Endometrial microvascular endothelial cells (primary cell): ENCODE data around the gene SP6. TPM values are rescaled to one million over a fixed set of nuclear protein-coding genes. Genes with fewer than 3 reads are reported as not detected.

Experiments
- in situ Hi-C: cut with HindIII; loops from 2 replicates; pipeline ENCODE4 v1.10.0; 2017; ENCODE audit warnings: low sequenced_read_pairs, low pct_unique_long_range_greater_than_20kb; ENCODE audit errors: inconsistent ontology term
- total RNA-seq: library from RNA; depleted of rRNA; stranded (reverse); fragments of >200 nt; gene quantifications from one replicate; pipeline ENCODE4 v1.2.3, GENCODE V29; 2015; ENCODE audit errors: inconsistent ontology term

Gene SP6
- total RNA-seq, 1 donor from 2014 or later = 0.56 TPM

DNA sequence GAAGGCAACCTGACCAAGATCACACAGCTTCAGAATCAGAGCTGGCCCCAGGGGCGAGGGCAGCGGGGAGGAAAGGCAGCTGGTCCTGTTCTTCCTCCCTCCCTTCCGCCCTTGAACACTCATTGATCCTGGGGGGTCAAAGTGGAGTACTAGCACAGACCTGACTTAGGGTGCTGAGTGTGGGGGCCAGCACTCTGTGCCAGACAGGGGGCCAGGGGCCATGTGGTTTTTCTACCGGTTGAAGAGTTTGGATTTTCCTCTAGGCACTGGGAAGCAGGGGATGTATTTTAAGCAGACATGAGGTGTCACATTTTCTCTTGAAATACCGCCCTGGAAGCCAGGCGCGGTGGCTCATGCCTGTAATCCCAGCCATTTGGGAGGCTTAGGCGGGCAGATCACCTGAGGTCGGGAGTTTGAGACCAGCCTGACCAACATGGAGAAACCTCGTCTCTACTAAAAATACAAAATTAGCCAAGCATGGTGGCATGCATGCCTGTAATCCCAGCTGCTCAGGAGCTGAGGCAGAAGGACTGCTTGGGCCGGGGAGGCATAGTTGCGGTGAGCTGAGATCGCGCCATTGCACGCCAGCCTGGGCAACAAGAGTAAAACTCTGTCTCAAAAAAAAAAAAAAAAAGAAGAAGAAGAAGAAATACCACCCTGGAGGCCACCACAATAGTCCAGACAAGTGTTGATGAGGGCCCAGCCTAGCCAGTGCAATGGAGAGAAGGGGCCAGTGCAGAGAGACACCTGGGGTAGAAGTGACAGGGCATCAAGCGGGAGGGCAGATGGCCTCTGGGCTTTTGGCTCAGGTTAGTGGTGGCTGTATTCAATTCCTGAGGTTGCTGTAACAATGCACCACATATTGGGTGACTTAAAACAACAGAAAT is 44.7 kb downstream of the SP6 start:
- in situ Hi-C loops = no loop called here

DNA sequence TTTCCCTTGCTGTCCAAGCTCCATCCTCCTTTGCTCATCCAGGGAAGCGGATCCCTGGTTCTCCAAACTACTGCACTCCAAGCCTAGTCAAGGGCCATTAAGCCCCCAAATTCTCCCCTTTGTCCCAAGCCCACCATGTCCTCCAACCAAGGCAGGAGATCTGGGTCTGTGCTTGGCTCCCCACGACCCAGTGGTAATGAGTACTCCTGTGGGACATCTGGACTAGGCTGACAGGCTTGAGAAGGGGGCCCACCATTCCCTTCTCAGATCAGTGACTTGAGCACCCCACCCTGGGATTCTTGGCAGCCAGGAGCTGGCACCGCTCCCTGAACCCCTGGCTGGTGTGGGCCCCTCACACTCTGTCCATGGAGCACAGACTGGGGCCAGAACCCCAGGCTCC is 46.5 kb downstream of the SP6 start:
- in situ Hi-C loops = no loop called here

DNA sequence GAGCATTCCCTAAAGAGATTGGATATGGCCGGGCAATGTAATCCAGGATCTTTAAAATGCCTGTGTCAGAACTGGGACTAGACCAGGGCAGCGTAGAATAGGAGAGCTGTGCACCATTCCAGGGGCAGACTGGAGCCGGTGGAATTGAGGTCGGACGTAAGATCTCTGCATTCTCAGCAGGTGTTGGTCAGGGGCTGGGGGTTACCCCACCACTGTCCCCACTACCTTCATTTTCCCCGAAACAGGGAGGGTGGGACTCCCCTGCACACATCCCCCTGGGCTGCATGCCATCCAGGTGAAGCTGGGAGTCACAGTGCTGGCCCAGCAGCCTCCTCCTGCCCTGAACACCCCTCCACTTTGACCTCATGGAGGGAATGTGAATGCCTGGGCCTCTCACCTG is 47.2 kb downstream of the SP6 start:
- in situ Hi-C loops = no loop called here

DNA sequence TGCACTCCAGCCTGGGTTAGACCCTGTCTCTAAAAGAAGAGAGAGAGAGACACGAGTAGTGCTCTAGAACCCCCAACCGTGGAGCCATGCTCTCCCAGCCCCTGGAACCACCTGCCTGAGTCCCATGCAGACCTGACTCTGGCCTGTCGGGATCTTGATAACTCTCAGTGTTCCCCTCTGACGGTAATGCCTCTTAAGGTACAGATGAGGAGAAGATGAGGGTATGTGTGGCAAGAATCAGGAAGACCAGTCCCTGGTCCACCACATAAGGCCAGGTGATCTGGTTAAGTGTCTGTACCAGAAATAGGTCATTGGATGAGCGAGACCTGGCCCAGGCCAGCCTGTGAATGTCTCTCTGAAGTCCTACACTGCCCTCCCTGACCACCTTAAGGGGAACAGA is 47.8 kb downstream of the SP6 start:
- in situ Hi-C loops = no loop called here

DNA sequence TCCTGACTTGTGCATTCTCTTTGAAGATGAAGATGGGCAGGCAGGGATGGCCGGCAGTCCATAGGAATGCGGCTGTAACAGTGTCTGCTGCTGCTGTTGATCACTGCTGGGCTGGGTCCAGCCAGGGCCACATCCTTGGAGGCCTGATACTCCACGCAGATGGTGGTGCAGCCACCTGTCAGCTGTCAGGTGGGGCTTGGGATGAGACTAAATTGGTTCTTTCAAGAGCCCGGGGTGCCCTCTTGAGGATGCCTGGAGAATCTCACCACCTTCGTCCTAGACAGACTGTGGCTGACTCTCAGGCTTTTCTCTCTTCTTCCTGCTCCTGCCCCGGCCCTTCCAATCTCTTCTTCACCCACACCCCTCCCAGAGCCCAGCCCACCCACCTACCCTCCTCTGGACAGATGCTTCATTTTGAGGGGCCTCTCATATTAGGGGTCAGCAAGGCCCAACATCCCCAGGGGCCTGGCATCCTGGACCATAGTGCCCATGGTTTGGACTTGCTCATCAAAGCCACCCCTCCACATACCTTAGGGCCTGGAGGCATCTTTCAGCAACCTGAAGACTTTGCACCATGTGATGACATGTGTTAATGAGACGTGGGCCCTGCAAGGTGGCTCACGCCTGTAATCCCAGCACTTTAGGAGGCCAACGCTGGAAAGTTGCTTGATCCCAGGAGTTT is 48.5 kb downstream of the SP6 start:
- in situ Hi-C loops = no loop called here

DNA sequence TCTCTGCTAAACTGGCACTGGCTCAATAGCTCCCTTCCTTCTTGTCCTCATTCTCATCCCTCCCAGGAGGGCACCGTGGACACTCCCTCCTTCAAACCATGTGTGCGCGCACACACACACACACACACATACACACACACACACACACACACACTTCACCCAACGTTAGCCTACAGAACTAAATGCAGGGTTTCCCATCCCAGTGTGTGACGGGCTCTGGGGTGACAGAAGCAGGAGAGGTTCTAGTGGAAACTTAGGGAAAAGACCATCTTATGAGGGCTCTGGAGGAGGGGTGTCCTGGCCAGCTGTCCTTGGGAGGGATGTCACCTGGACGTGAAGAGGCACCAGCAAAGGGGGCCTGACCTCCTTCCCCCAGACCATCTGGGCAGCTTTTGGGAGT is 49.1 kb downstream of the SP6 start:
- in situ Hi-C loops = no loop called here

DNA sequence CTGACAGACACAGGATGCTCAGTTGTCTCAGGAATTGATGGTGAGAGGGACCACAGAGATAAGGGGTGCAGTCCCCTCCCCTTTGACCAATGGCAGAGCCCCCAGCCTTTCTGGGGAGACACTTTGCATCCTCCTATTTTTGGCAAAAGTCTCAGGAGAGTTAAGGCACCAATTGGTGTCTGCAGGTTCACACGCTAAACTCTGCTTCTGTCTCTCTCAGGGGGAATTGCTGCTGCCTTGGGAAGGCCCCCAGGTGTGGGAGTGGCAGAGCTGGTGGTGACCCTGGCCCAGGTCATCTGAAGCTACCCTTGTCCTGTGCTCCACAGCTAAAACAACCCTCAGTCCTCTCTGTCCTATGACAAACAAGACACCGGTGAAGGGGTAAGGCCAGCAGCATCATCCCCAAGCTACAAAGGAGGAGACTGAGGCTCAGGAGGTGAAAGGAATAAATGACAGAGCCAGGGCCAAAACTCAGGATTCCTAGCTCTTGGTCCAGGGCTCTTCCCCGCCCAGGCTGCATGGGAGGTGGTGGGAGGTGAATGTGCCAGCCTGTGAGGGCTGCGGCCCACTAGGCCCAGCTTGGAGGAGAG is 49.7 kb downstream of the SP6 start:
- in situ Hi-C loops = no loop called here

DNA sequence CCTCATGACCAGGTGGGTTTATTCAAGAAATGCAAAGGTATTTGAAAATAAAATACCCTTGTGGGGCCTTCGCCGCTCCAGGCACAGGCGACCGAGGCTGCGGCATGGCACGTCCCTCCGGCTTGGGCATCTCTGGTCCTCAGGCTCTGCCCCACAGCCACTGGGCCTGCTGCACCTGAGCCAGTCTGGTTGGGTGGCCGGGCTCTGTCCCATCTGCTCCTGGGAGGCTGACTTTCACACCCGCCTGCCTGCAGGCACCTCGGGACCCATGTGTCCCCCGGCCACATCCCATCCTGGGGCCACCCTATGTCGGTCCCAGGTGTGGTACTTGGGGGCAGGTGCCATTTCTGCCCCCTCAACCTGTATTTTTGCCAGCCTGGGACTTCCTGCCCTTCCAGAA is 50.3 kb downstream of the SP6 start:
- in situ Hi-C loops = no loop called here

DNA sequence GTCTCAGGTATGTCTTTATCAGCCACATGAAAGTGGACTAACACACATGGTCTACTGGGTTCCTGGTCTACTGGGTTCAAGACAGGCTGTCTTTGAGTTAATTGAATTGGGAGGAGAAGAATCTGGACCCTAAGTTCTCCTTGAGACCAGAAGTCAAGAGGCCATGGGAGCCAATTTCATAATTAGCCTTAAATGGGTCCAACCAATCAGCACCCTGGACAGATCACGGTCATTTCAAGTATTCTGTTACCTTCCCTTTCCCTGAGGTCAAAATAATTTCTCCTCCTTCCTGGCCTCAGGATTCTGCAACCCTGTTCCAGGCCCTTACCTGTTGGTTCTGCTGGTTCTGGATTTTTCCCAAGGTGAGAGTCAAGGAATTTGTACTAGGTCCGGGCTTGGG is 53.2 kb downstream of the SP6 start:
- in situ Hi-C loops = no loop called here

Other genes with a start within 250 kb of the SP6 start
- 488 TPM for gene KPNB1, start 201.2 kb downstream of the SP6 start, total RNA-seq
- 39.1 TPM for gene TBKBP1, start 157.0 kb downstream of the SP6 start, total RNA-seq
- gene TBX21, start 117.9 kb downstream of the SP6 start, total RNA-seq = not detected
- 13.6 TPM for gene OSBPL7, start 29.4 kb downstream of the SP6 start, total RNA-seq
- 41.9 TPM for gene MRPL10, start 19.6 kb downstream of the SP6 start, total RNA-seq
- gene LRRC46, start 19.5 kb downstream of the SP6 start, total RNA-seq = not detected
- gene SCRN2, start 9.9 kb downstream of the SP6 start, total RNA-seq = 32.3 TPM
- gene SP2, start 45.1 kb upstream of the SP6 start, total RNA-seq = 1.4 TPM
- gene PNPO, start 90.4 kb upstream of the SP6 start, total RNA-seq = 42.4 TPM
- gene PRR15L, start 106.7 kb upstream of the SP6 start, total RNA-seq = not detected
- 60.1 TPM for gene CDK5RAP3, start 120.0 kb upstream of the SP6 start, total RNA-seq
- 18.2 TPM for gene COPZ2, start 186.6 kb upstream of the SP6 start, total RNA-seq
- gene NFE2L1, start 197.2 kb upstream of the SP6 start, total RNA-seq = 115 TPM